K562 (cell line): ENCODE measurements around the gene MYBPC3. TPM values are rescaled to one million over a fixed set of nuclear protein-coding genes. Genes with fewer than 3 reads are reported as not detected.

ENCODE experiments used
- CC2D1A ChIP-seq: fragments of 450-650 bp; IDR thresholded peaks from 2 replicates; pipeline ENCODE4 v1.6.1; 2017; ENCODE audit warnings: mild to moderate bottlenecking
- ETS2 ChIP-seq: IDR thresholded peaks from 2 replicates; pipeline ENCODE4 v1.6.1; 2016; ENCODE audit warnings: borderline replicate concordance, missing genetic modification characterization, mild to moderate bottlenecking, moderate library complexity, missing compliant biosample characterization; ENCODE audit not compliant: poor library complexity, severe bottlenecking
- GTF2F1 ChIP-seq: IDR thresholded peaks from 2 replicates; pipeline ENCODE4 v1.6.1; 2011; ENCODE audit warnings: low read depth, low read length, improper control_type of control experiment
- NCOA1 ChIP-seq: fragments of 450-650 bp; IDR thresholded peaks from 2 replicates; pipeline ENCODE4 v1.6.1; 2016; ENCODE audit warnings: low read depth
- NFIC ChIP-seq: fragments of 450-650 bp; IDR thresholded peaks from 2 replicates; pipeline ENCODE4 v1.6.1; 2017; ENCODE audit warnings: mild to moderate bottlenecking, inconsistent platforms
- PHF8 ChIP-seq: fragments of 200-600 bp; sonication (generic); IDR thresholded peaks from 2 replicates; pipeline ENCODE4 v1.6.1; 2012; ENCODE audit warnings: mixed run types, mild to moderate bottlenecking, inconsistent platforms, low read length, moderate library complexity, borderline replicate concordance
- POLR2AphosphoS5 ChIP-seq: IDR thresholded peaks from 2 replicates; pipeline ENCODE4 v1.6.1; 2011; ENCODE audit warnings: mild to moderate bottlenecking, low read depth, low read length, moderate library complexity; ENCODE audit not compliant: control insufficient read depth, insufficient read depth
- SRSF1 ChIP-seq: fragments of 200-400 bp; formaldehyde crosslinking; IDR thresholded peaks from 2 replicates; pipeline ENCODE4 v1.6.1; 2017; ENCODE audit warnings: mild to moderate bottlenecking, low read depth, low read length, moderate library complexity
- ZNF282 ChIP-seq: sonication (generic); formaldehyde crosslinking; IDR thresholded peaks from 2 replicates; pipeline ENCODE4 v1.8.1; 2023; ENCODE audit warnings: missing genetic modification reagents
- ZNF584 ChIP-seq: fragments of 200-800 bp; sonication (Bioruptor generic); IDR thresholded peaks from 2 replicates; pipeline ENCODE4 v1.6.1; 2016; ENCODE audit warnings: low read depth, mild to moderate bottlenecking, missing genetic modification characterization, missing compliant biosample characterization
- ZSCAN32 ChIP-seq: fragments of 450-650 bp; formaldehyde crosslinking; IDR thresholded peaks from 2 replicates; pipeline ENCODE4 v1.4.0; 2020; ENCODE audit warnings: mild to moderate bottlenecking, moderate library complexity
- polyA plus RNA-seq, 8 experiments: library from polyadenylated mRNA; depleted of rRNA in 4 of 8; stranded (reverse) in 5 of 8; unstranded in 3 of 8; fragments of >200 nt; fragmentation: Nextera tagmentation in 2 of 8; fragmentation: Illumina TruSeq in 1 of 8; extraction: Ambion mirVana in 2 of 8; extraction: Trizol in 1 of 8; gene quantifications; 2 replicates each; pipeline versions ENCODE4 v1.2.1 to v1.2.3, GENCODE V29; 2011 to 2014; ENCODE audit warnings: inconsistent platforms in 1 of 8, missing spikeins in 1 of 8
- total RNA-seq, 7 experiments: library from RNA; depleted of rRNA in 6 of 7; stranded (reverse); fragments of >200 nt in 6 of 7; fragmentation: Illumina TruSeq in 2 of 7; extraction: Trizol in 2 of 7; gene quantifications; 2 replicates each; pipeline versions ENCODE4 v1.2.1 to v1.2.3, GENCODE V29; 2011 to 2021; ENCODE audit warnings: low replicate concordance in 1 of 7
- TF ChIP-seq, protein P1 (sequence below): sonication (generic); formaldehyde crosslinking; IDR thresholded peaks from 2 replicates; pipeline ENCODE4 v1.8.1; 2023; ENCODE audit warnings: mild to moderate bottlenecking, missing genetic modification reagents
- TF ChIP-seq, protein P2 (sequence below), 2 experiments: fragments of 450-650 bp; formaldehyde crosslinking in 1 of 2; IDR thresholded peaks; 2 replicates each; pipeline versions ENCODE4 v1.4.0 to v1.6.1; 2014 to 2020; ENCODE audit warnings: mild to moderate bottlenecking in 2 of 2, borderline replicate concordance in 1 of 2, low read depth in 1 of 2
- TF ChIP-seq, protein P3 (sequence below): sonication (generic); formaldehyde crosslinking; IDR thresholded peaks from 2 replicates; pipeline ENCODE4 v1.9.0; 2022; ENCODE audit warnings: mild to moderate bottlenecking, missing genetic modification reagents
- TF ChIP-seq, protein P4 (sequence below): sonication (generic); formaldehyde crosslinking; IDR thresholded peaks from 2 replicates; pipeline ENCODE4 v1.9.0; 2022; ENCODE audit warnings: mild to moderate bottlenecking, missing genetic modification reagents

The MYBPC3 gene
- total and polyA plus RNA-seq, 9 of the 15 experiments (the other 6 are each of a cell fraction or from before 2014, with no cell fraction given), result 0.01 TPM; not detected in 8

DNA sequence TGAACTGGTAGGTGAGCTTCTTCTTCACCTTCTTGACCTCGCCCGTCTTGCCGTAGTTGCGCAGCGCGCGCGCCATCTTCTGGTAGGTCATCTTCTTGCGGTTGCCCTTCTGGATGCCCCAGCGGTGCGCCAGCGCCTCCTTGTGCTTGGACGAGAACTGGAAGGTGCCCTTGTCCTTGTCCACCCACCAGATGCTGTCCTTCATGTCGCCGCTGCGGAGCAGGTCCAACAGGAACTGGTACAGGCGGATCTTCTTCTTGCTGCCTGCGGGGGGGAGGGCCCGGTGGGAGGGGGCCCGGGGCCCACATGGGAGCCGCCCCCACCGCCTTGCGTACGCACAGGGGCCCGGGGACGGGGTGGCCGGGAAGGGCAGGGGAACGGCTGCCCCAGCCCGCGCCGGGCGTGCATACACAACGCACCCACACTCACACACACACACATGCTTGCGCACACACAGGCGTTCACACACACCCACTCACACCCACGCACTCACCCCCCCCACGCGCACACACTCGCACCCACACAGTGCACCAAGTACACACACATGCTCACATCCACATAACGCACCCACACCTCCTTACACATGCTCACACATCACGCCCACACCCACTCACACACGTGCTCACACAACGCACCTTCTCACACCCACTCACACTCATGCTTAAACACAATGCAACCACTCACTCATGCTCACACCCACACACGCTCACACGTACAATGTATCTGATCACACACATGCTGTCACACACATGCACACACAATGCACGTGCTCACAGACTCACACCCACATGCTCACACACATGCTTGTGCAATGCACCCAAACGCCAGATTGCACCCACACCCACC is 3.0 kb upstream of the MYBPC3 start (continued):
- TF ChIP-seq, protein P1, sequence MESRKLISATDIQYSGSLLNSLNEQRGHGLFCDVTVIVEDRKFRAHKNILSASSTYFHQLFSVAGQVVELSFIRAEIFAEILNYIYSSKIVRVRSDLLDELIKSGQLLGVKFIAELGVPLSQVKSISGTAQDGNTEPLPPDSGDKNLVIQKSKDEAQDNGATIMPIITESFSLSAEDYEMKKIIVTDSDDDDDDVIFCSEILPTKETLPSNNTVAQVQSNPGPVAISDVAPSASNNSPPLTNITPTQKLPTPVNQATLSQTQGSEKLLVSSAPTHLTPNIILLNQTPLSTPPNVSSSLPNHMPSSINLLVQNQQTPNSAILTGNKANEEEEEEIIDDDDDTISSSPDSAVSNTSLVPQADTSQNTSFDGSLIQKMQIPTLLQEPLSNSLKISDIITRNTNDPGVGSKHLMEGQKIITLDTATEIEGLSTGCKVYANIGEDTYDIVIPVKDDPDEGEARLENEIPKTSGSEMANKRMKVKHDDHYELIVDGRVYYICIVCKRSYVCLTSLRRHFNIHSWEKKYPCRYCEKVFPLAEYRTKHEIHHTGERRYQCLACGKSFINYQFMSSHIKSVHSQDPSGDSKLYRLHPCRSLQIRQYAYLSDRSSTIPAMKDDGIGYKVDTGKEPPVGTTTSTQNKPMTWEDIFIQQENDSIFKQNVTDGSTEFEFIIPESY (CRISPR knock-in tag), result peak; percentile 98
- TF ChIP-seq ZNF584 (CRISPR knock-in tag), result no peak
- peak; percentile 28; the same call in 1 of the 2 replicates for TF ChIP-seq POLR2AphosphoS5
- peak; percentile 85; the same call in 1 of the 2 replicates for TF ChIP-seq CC2D1A
- TF ChIP-seq PHF8, result no peak
- TF ChIP-seq NFIC, result no peak
- no peak for TF ChIP-seq NCOA1
- TF ChIP-seq, protein P2, sequence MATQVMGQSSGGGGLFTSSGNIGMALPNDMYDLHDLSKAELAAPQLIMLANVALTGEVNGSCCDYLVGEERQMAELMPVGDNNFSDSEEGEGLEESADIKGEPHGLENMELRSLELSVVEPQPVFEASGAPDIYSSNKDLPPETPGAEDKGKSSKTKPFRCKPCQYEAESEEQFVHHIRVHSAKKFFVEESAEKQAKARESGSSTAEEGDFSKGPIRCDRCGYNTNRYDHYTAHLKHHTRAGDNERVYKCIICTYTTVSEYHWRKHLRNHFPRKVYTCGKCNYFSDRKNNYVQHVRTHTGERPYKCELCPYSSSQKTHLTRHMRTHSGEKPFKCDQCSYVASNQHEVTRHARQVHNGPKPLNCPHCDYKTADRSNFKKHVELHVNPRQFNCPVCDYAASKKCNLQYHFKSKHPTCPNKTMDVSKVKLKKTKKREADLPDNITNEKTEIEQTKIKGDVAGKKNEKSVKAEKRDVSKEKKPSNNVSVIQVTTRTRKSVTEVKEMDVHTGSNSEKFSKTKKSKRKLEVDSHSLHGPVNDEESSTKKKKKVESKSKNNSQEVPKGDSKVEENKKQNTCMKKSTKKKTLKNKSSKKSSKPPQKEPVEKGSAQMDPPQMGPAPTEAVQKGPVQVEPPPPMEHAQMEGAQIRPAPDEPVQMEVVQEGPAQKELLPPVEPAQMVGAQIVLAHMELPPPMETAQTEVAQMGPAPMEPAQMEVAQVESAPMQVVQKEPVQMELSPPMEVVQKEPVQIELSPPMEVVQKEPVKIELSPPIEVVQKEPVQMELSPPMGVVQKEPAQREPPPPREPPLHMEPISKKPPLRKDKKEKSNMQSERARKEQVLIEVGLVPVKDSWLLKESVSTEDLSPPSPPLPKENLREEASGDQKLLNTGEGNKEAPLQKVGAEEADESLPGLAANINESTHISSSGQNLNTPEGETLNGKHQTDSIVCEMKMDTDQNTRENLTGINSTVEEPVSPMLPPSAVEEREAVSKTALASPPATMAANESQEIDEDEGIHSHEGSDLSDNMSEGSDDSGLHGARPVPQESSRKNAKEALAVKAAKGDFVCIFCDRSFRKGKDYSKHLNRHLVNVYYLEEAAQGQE (IDR thresholded peaks at IDR 0.05; ENCODE audit: borderline replicate concordance), result peak; percentile 90
- TF ChIP-seq, protein P2 (CRISPR knock-in tag; IDR thresholded peaks at IDR 0.05; ENCODE audit: low read depth), result no peak
- TF ChIP-seq SRSF1, result no peak
- TF ChIP-seq GTF2F1, result no peak
- TF ChIP-seq, protein P3, sequence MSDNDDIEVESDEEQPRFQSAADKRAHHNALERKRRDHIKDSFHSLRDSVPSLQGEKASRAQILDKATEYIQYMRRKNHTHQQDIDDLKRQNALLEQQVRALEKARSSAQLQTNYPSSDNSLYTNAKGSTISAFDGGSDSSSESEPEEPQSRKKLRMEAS (CRISPR knock-in tag), result peak; percentile 50; the same call in 1 of the 2 replicates
- 0 out of 2 replicates have a peak, but pooled peaks have one; percentile 63 for TF ChIP-seq ZNF282 (CRISPR knock-in tag)
- TF ChIP-seq ETS2 (tag), result no peak
- TF ChIP-seq, protein P4, sequence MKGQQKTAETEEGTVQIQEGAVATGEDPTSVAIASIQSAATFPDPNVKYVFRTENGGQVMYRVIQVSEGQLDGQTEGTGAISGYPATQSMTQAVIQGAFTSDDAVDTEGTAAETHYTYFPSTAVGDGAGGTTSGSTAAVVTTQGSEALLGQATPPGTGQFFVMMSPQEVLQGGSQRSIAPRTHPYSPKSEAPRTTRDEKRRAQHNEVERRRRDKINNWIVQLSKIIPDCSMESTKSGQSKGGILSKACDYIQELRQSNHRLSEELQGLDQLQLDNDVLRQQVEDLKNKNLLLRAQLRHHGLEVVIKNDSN (CRISPR knock-in tag), result peak; percentile 41; the same call in 1 of the 2 replicates
- no peak for TF ChIP-seq ZSCAN32 (CRISPR knock-in tag)
